ENCODE measurements around the gene PTGR1. TPM values are rescaled to one million over a fixed set of nuclear protein-coding genes. Genes with fewer than 3 reads are reported as not detected.

The PTGR1 gene
- polyA plus RNA-seq, 1 donor (not counting 4 experiments of a cell fraction or from before 2014, with no cell fraction given), result 66.0 TPM

GRCh38 chr9:111630964-111631213 is 31.4 kb upstream of the PTGR1 start:
- H3K27me3 ChIP-seq (ENCODE audit: control insufficient read depth, extremely low read depth, insufficient read depth, low read length), result no peaks in the 10 kb centered on the region
- TF ChIP-seq CTCF (optimal IDR thresholded peaks at IDR 0.05 in 1 of 3, IDR thresholded peaks at IDR 0.05 in 1 of 3, conservative IDR thresholded peaks at IDR 0.05 in 1 of 3; ENCODE audit: extremely low read depth in 1 of 3, insufficient read depth in 2 of 3, low read length in 3 of 3), result no peak
- TF ChIP-seq EZH2 (IDR thresholded peaks at IDR 0.05; ENCODE audit: low read length), result no peak
- DNase-seq (ENCODE audit: low read depth, low spot score), result no peak
- H3K4me1 ChIP-seq (ENCODE audit: control insufficient read depth, extremely low read depth, insufficient read depth, low read length), result peaks cover 13% of the 10 kb centered on the region
- peak; percentile 84 for FAIRE-seq
- peak overlapping the region; percentile 91 to 98 (median 94) for H3K4me3 ChIP-seq (ENCODE audit: control insufficient read depth in 2 of 3, extremely low read depth in 1 of 3, insufficient read depth in 2 of 3, low read depth in 1 of 3, low read length in 3 of 3)
- H3K9me1 ChIP-seq (ENCODE audit: control insufficient read depth, extremely low read depth, insufficient read depth, low read length), result peaks cover 3% of the 10 kb centered on the region
- peak overlapping the region; percentile 53 for H3K27ac ChIP-seq (ENCODE audit: control insufficient read depth, insufficient read depth, low read length)
- H2AFZ ChIP-seq (ENCODE audit: control insufficient read depth, low read length), result peak overlapping the region; percentile 99
- dilution Hi-C loops (cut with MboI; ENCODE audit: extremely low pct_ligation_motif_present, low sequenced_read_pairs), result no loop called here
- peak overlapping the region; percentile 93 for H3K9ac ChIP-seq (ENCODE audit: control insufficient read depth, extremely low read depth, insufficient read depth, low read length)
- H3K79me2 ChIP-seq (ENCODE audit: control insufficient read depth, insufficient read depth, low read length), result peaks cover 47% of the 10 kb centered on the region
- H3K36me3 ChIP-seq (ENCODE audit: control insufficient read depth in 2 of 2, extremely low read depth in 1 of 2, insufficient read depth in 2 of 2, low read length in 2 of 2), result no peaks in the 10 kb centered on the region
- H3K9me3 ChIP-seq (ENCODE audit: control insufficient read depth, low read depth, low read length), result no peaks in the 10 kb centered on the region
- peak overlapping the region; percentile 97 for H3K4me2 ChIP-seq (ENCODE audit: control insufficient read depth, extremely low read depth, insufficient read depth, low read depth, low read length)
- no peaks in the 10 kb centered on the region for H4K20me1 ChIP-seq (ENCODE audit: control insufficient read depth, extremely low read depth, insufficient read depth, low read length)

- peak overlapping the region; percentile 93 for H3K9ac ChIP-seq (ENCODE audit: control insufficient read depth, extremely low read depth, insufficient read depth, low read length)
- H2AFZ ChIP-seq (ENCODE audit: control insufficient read depth, low read length), result peak overlapping the region; percentile 99
- no peaks in the 10 kb centered on the region for H3K9me3 ChIP-seq (ENCODE audit: control insufficient read depth, low read depth, low read length)
- FAIRE-seq (no peak), DNase-seq (ENCODE audit: low read depth, low spot score) (no peak)
- no peaks in the 10 kb centered on the region for H3K27me3 ChIP-seq (ENCODE audit: control insufficient read depth, extremely low read depth, insufficient read depth, low read length)
- no peaks in the 10 kb centered on the region for H3K36me3 ChIP-seq (ENCODE audit: control insufficient read depth in 2 of 2, extremely low read depth in 1 of 2, insufficient read depth in 2 of 2, low read length in 2 of 2)
- H3K4me2 ChIP-seq (ENCODE audit: control insufficient read depth, extremely low read depth, insufficient read depth, low read depth, low read length), result peak overlapping the region; percentile 97
- dilution Hi-C loops (cut with MboI; ENCODE audit: extremely low pct_ligation_motif_present, low sequenced_read_pairs), result no loop called here
- H3K4me3 ChIP-seq (ENCODE audit: control insufficient read depth in 2 of 3, extremely low read depth in 1 of 3, insufficient read depth in 2 of 3, low read depth in 1 of 3, low read length in 3 of 3), result peak overlapping the region; percentile 91 to 98 (median 94)
- H3K27ac ChIP-seq (ENCODE audit: control insufficient read depth, insufficient read depth, low read length), result peak overlapping the region; percentile 53
- peaks cover 41% of the 10 kb centered on the region for H3K79me2 ChIP-seq (ENCODE audit: control insufficient read depth, insufficient read depth, low read length)
- no peaks in the 10 kb centered on the region for H4K20me1 ChIP-seq (ENCODE audit: control insufficient read depth, extremely low read depth, insufficient read depth, low read length)
- H3K4me1 ChIP-seq (ENCODE audit: control insufficient read depth, extremely low read depth, insufficient read depth, low read length), result peaks cover 13% of the 10 kb centered on the region
- no peak for TF ChIP-seq EZH2 (IDR thresholded peaks at IDR 0.05; ENCODE audit: low read length)
- no peak for TF ChIP-seq CTCF (optimal IDR thresholded peaks at IDR 0.05 in 1 of 3, IDR thresholded peaks at IDR 0.05 in 1 of 3, conservative IDR thresholded peaks at IDR 0.05 in 1 of 3; ENCODE audit: extremely low read depth in 1 of 3, insufficient read depth in 2 of 3, low read length in 3 of 3)
- H3K9me1 ChIP-seq (ENCODE audit: control insufficient read depth, extremely low read depth, insufficient read depth, low read length), result peaks cover 3% of the 10 kb centered on the region
Measured at GRCh38 chr9:111630182-111630963, 30.9 kb upstream of the PTGR1 start.
